NT2/D1 (cell line): ENCODE results near the gene ALKBH1.
"Not testable (repeated sequence)": the region's sequence is repeated elsewhere in the genome, so short reads cannot be mapped to it uniquely, and the experiment has no call there.

Experiments used
- DNase-seq: peaks from one replicate; pipeline ENCODE4 v3.0.0-alpha.2; 2011; ENCODE audit warnings: low read depth, low spot score
- H3K27me3 ChIP-seq: 2 replicates; pipeline ENCODE4 v1.6.0; 2011; ENCODE audit warnings: mild to moderate bottlenecking; ENCODE audit not compliant: insufficient read length, insufficient read depth
- H3K36me3 ChIP-seq: 2 replicates; pipeline ENCODE4 v1.6.1; 2011; ENCODE audit warnings: mild to moderate bottlenecking, low read length, mixed read lengths; ENCODE audit not compliant: insufficient read depth, insufficient read length
- H3K4me1 ChIP-seq: 2 replicates; pipeline ENCODE4 v1.5.1; 2011; ENCODE audit not compliant: insufficient read depth, insufficient read length
- H3K4me3 ChIP-seq: 2 replicates; pipeline ENCODE4 v1.5.1; 2011; ENCODE audit warnings: low read depth; ENCODE audit not compliant: insufficient read length
- H3K9ac ChIP-seq: 2 replicates; pipeline ENCODE4 v1.6.0; 2011; ENCODE audit warnings: low read depth; ENCODE audit not compliant: insufficient read length
- H3K9me3 ChIP-seq: 2 replicates; pipeline ENCODE4 v1.5.1; 2011; ENCODE audit warnings: mild to moderate bottlenecking, low read length; ENCODE audit not compliant: insufficient read depth
- SUZ12 ChIP-seq: IDR thresholded peaks from 2 replicates; pipeline ENCODE4 v1.6.1; 2011; ENCODE audit not compliant: insufficient read length, insufficient read depth; ENCODE audit errors: extremely low read depth
- YY1 ChIP-seq: IDR thresholded peaks from 2 replicates; pipeline ENCODE4 v1.6.1; 2011; ENCODE audit not compliant: insufficient read length, insufficient read depth
- ZNF274 ChIP-seq: IDR thresholded peaks from 2 replicates; pipeline ENCODE4 v1.6.1; 2011; ENCODE audit warnings: mild to moderate bottlenecking, low read depth, low read length

Gene ALKBH1, protein sequence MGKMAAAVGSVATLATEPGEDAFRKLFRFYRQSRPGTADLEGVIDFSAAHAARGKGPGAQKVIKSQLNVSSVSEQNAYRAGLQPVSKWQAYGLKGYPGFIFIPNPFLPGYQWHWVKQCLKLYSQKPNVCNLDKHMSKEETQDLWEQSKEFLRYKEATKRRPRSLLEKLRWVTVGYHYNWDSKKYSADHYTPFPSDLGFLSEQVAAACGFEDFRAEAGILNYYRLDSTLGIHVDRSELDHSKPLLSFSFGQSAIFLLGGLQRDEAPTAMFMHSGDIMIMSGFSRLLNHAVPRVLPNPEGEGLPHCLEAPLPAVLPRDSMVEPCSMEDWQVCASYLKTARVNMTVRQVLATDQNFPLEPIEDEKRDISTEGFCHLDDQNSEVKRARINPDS

DNA sequence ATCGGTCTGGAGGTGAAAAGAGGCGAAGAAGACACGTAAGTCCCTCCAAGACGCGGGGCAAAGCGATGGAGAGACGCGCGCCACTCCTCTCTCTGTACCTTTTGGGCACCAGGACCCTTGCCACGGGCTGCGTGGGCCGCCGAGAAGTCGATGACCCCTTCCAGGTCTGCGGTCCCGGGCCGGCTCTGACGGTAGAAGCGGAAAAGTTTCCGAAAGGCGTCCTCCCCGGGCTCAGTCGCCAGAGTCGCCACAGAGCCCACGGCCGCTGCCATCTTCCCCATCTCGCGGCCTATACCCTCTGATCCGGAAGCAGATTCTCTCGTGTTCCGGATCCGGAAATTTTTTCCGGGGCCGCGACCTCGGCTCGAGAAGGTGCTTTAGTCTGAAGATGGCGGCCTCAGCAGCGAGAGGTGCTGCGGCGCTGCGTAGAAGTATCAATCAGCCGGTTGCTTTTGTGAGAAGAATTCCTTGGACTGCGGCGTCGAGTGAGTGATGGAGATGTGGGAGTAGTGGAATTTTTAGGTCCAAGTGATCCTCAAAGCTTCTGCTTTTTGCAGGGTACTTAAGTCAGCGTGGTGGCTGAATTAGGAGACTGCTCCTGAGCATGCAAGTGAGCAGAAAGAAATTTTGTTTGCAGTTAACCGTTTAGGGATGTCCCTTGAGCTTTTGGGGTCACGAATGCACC lies at the start of gene ALKBH1, which contains the start of gene SLIRP:
ALKBH1 (minus strand) TSS at position 300 of the 685 bp plus-strand sequence; CDS start at position 281, 19 bp downstream.
SLIRP (plus strand) TSS at position 380 of the 685 bp plus-strand sequence; CDS start at position 389, 9 bp downstream.
- H3K4me3 ChIP-seq: peak within 1 kb of the TSS; percentile 99
- peak within 1 kb of the TSS; percentile 95 for H3K9ac ChIP-seq
- H3K4me1 ChIP-seq: no peaks in the 10 kb centered on the region
- TF ChIP-seq SUZ12 (no peak), YY1 (peak; percentile 68), ZNF274 (no peak)
- H3K27me3 ChIP-seq: no peaks in the 10 kb centered on the region
- DNase-seq: peak; percentile 52
- peaks cover 47% of the 10 kb centered on the region for H3K36me3 ChIP-seq
- no peaks in the 10 kb centered on the region for H3K9me3 ChIP-seq

GRCh38 chr14:77752799-77753516 lies 45.1 kb upstream of the ALKBH1 start:
- Histone ChIP-seq H3K9ac (no peak overlapping the region), H3K4me1 (no peaks in the 10 kb centered on the region), H3K36me3 (peaks cover 61% of the 10 kb centered on the region), H3K4me3 (no peak overlapping the region), H3K9me3 (no peaks in the 10 kb centered on the region), H3K27me3 (no peaks in the 10 kb centered on the region)
- TF ChIP-seq YY1 (no peak), SUZ12 (no peak), ZNF274 (no peak)
- no peak for DNase-seq

- Histone ChIP-seq H3K4me3 (no peak overlapping the region), H3K27me3 (no peaks in the 10 kb centered on the region), H3K36me3 (peaks cover 61% of the 10 kb centered on the region), H3K4me1 (no peaks in the 10 kb centered on the region), H3K9me3 (no peaks in the 10 kb centered on the region), H3K9ac (no peak overlapping the region)
- DNase-seq: no peak
- no peak for TF ChIP-seq ZNF274
- TF ChIP-seq YY1: no peak
- no peak for TF ChIP-seq SUZ12
Measured at GRCh38 chr14:77752266-77752665, 44.4 kb upstream of the ALKBH1 start.

- H3K9ac ChIP-seq, H3K4me3 ChIP-seq, H3K27me3 ChIP-seq, H3K9me3 ChIP-seq, H3K4me1 ChIP-seq, DNase-seq: not testable (repeated sequence)
- peaks cover 48% of the 10 kb centered on the region for H3K36me3 ChIP-seq
Measured at GRCh38 chr14:77747425-77747824, 39.6 kb upstream of the ALKBH1 start.

GRCh38 chr14:77746064-77746702 lies 38.4 kb upstream of the ALKBH1 start:
- H3K9ac ChIP-seq: no peak overlapping the region
- no peak for DNase-seq
- no peak for TF ChIP-seq YY1
- no peak for TF ChIP-seq ZNF274
- no peak for TF ChIP-seq SUZ12
- H3K27me3 ChIP-seq: no peaks in the 10 kb centered on the region
- peaks cover 41% of the 10 kb centered on the region for H3K36me3 ChIP-seq
- H3K4me3 ChIP-seq: no peak overlapping the region
- H3K4me1 ChIP-seq: no peaks in the 10 kb centered on the region
- H3K9me3 ChIP-seq: no peaks in the 10 kb centered on the region

DNA sequence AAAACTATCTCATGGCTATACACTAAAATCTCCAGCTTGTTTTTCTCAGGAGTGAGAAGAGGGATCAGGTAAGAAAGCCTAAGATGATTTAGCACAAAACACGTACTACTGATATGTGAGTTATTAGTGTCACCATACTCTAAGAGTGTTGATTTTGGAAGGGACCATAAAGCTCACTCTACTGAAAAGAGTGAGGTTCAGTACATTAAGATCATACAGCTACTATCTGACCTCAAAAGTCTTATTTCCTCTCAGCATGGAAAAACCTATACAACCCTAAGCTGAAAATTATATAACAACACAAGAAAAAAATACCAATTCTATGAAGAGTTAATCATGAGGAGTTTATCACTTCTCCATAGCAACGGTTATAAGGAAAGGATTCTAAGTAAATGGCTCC lies 33.6 kb upstream of the ALKBH1 start:
- no peak overlapping the region for H3K9ac ChIP-seq
- H3K36me3 ChIP-seq: peaks cover 45% of the 10 kb centered on the region
- no peaks in the 10 kb centered on the region for H3K4me1 ChIP-seq
- TF ChIP-seq SUZ12 (no peak), ZNF274 (no peak), YY1 (no peak)
- no peak overlapping the region for H3K4me3 ChIP-seq
- H3K27me3 ChIP-seq: no peaks in the 10 kb centered on the region
- no peaks in the 10 kb centered on the region for H3K9me3 ChIP-seq
- DNase-seq: no peak
